GM21423 (cell line): Measurements from ENCODE around the gene B3GALT4.

Source experiments
- ATAC-seq: cut with Tn5 transposase; IDR thresholded peaks from one replicate; pipeline ENCODE4 v1.9.1; 2021; ENCODE audit warnings: mild to moderate bottlenecking, moderate library complexity; ENCODE audit not compliant: unreplicated experiment

Gene B3GALT4

DNA sequence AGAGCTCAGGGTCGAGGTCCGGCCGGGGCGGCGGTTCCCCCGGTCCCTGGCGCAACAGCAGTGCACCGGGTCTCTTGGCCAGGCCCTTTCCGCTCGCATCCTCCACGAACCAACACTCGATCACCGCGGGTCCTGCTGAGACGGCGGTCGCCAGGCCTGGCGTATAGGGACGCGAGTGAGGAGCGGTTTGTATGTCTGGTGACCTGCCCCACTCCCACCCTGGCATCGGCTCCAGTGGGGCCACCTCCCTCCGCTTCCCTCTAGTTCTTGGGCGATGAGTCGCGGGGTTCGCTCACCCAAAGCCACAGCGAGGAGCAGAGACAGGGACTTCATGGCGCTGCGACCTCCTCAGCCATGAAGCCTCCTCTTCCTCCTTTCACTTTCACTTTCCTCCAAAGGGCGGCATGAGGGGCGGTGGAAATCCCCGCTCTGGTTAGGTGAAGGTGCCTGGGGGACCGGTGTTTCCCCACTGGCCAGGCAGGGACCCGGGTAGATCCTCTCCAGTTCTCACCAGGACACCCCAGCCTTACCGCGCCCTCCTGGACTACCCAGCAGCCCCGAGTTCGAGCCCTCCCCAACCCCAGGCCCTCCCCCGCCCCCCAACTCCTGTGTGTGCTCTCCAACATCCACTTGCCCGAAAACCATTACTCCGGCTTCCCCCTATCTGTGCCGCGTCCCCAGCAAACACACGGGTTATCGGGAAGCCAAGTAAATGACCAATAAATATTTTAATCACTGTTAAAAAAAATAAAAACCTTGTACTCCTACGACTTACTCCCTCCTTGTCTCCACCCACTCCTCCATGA, 37.0 kb downstream of the B3GALT4 start, which contains the start of gene TAPBP:
Gene TAPBP (minus strand): TSS at position 370 of the 806 bp plus-strand sequence. CDS start 37 bp downstream, at position 333.
- ATAC-seq, result peak; percentile 35

DNA sequence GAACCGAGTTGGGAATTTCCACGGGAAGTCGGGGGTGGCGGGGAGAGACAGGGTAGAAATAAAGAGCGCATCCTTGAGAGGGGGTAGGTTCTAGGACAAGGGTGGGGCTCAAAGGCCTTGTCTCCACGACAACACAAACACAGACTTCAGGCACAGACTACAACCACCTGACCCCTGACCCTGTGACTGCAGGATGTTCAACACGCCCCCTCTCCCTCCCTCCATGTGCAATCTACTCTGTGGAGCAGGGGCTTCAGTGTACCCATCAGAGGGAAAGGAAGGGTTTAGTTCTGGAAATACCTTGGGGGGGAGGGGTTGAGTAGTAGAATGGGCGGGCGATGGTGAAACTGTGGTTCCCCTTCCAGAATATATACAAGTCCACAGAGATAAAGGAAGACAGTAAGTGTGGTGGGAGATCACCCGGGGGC, 37.6 kb downstream of the B3GALT4 start:
- ATAC-seq, result no peak

DNA sequence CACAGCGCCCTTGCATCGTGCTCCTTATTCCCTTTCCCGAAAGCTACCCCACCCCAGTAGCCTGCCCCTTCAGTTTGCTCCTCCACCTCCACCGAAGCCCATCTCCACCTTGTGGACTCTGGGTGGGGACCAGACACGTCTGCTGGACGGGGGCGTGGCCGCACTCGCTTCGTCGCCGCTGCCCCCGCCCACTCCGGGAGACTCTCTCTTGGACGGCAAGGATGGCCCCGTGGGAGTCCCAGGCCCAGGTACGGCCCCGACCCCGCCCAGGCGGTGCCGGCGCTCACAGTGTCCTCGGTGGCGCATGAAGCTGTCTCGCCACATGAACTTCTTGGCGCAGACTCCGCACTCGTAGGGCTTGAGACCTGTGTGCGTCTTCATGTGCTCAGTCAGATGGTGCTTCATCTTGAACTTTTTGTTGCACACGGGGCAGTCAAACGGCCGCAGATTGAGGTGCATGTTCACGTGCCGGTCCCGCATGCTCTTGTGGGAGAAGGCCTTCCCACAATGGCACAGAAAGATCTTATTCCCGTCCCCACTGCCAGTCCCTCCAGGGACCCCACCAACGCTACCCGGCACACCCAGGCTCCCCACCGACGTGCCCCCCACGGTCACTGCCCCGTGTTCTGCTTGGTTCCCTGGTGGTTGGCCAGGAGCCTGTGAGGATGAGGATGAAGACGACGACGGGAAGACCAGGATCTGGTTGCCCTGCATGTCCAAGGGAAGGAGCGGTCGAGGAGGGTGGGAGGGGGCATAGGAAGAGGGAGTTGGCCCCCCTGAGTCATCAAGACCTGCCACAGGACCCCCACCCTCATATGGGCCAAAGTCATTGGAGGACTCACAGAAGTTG, 38.2 kb downstream of the B3GALT4 start:
- ATAC-seq, result no peak

DNA sequence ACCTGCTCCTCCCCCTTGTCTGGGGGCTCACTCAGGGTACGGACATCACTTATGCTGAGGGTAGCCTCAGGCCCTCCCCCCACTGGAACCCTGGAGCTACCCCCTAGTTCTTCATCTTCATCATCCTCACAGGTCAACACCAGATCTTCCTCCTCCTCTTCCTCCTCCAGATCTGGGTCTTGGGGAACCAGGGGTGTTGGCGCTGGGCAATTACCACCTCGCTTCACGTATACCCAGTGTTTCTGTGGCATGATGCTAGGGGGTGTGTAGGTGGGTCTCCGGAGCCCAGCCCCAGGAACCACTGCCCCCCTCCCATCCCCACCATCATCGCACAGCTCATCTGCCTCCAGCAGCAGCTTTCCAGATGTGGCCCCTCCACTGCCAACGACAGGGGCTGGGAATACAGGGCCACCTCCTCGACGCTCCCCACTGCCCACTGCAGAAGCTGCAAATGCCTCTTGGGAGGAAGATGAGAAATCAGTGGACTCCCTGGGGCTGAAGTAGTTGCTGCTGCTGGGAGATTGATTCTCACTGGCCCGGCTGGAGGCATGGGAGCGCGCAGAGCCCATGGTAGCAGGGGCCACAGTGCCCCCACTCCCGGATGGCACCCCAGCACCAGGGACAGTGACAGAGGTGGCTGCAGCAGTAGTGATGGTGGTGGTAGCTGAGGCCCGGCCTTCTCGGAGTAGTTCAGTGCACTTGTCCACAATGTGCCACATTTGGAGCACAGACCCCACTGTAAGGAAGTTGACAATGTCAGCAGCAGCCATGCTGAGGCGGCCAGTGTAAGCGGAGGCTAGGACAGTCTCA, 39.1 kb downstream of the B3GALT4 start:
- ATAC-seq, result no peak

DNA sequence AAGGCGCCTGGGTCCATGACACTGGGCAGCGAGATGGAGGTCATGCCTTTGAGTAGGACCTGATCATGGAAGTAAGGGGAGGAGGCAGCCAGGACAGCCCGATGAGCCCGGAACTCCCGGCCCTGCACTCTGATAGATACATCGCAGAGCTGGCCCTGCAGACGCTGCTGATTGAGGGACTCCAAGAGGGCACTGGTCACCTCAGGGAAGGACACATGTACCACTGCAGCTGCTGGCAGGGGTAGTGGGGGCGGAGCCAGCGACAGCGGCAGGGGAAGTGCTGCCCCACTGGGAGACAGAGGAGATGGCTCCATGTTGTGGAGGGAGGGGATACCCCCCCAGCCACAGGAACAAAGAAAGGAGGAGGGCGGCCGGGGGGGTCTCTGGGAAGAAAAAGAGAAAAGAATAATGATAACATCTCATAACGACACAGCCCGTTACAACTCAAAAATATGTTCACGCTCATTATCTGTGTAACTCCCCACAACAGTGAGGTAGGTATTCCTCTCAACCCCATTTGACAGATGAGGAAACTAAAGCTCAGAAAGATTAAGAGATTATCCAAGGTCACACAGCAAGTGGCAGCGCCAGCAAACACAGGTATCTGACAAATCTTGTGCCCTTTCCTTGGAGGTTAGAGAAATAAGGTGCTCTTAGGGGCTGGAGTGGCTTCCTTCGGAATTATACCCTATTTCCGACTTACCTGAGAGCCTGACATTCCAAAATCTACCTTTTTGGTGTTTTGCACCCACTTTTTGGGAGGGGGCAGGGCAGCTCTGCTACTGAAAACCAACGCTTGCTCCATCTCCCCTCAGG, 39.9 kb downstream of the B3GALT4 start:
- no peak for ATAC-seq

DNA sequence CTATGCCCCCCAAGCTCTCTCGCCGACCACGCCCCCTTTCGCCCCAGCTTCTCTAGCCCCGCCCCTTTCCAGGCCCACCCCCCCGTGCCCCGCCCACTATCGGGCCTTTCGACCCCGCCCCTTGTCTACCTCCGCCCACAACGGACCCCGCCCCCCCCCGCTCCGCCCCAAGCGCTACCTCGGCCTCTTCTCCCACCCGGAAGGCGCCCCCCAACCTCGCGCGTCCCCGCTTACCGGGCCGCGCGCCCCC, 40.4 kb downstream of the B3GALT4 start:
- ATAC-seq, result no peak

DNA sequence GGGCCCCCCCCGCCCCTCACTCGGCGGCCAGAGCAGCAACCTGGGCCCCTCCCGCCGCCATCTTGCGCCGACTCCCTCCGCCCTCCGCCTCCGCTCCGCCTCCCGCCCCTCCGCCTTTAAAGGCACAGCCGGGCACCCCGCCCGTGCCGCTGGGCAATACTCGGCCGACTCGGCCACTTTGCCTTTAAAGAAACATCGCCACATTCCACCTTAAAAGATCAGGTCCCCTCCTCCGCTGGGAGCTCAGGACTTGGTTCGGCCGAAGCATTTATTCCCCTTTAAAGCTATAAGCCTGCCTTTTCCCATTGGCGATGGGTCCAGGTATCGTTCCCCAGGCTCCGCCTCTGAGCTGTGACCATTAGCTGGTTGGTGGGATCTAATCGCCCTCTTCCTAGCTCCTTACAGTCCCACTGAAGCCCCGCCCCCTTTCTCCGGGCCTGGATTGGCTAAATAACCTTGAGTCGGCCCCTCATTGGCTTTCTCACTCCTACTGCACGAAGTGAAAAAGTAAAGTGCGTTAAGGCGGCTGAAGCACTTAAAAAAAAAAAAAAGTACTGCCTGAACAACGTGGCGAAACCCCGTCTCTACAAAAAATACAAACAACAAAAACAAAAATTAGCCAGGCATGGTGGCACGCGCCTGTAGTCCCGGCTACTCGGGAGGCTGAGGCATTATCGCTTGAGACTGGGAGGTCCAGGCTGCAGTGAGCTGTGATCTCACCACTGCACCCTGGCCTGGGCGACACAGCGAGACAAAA, 40.9 kb downstream of the B3GALT4 start, which contains the start of gene ZBTB22:
Gene ZBTB22 (minus strand): TSS at position 76 of the 757 bp plus-strand sequence. CDS start 828 bp downstream, outside the sequence.
- ATAC-seq, result peak; percentile 45

DNA sequence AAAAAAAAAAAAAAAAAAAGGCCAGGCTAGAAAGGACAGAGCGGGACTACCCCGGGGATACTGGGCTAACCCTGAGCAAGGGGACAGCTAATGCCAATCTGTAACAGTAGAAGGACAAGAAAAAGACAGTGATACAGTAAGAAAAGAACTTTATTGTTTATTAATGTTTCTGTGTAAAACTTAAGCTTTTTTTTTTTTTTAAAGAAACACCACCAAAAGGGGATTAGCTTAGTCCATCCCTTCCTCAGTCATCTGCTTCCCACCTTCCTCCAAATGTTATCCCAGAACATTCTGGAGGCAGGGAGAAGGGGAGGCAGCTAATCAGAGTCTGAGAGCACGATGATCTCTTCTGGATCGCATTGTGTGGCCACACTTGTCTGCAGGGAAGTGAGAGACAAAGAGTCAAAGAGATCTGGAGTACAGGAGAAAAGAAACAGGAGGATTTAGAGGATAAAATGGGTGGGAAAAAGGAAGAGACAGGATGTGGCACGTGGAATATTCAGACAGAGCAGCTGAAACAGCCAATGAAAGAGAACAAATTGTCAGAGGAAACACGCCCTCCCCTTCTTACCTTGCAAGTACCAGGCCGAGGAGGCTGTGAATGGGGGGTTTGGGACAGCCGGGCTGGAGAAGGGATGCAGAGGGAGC, 41.6 kb downstream of the B3GALT4 start:
- no peak for ATAC-seq

DNA sequence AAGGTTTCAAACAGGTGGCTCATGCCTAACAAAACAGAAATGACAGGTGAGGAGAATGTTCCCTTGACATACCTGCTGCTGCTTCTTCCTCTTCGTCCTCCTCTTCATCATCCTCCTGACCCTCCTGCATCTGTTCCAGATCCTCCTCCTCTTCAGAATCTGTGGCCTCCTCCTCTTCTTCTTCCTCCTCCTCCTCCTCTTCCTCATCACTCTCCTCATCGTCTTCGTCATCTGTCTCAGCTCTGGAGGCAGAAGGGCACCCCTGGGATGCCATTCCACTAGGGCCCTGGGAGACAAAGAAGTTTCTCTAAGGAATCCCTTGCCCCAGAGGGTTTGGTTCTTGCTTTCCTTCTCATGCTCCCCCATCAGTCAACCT, 43.0 kb downstream of the B3GALT4 start:
- ATAC-seq, result no peak

DNA sequence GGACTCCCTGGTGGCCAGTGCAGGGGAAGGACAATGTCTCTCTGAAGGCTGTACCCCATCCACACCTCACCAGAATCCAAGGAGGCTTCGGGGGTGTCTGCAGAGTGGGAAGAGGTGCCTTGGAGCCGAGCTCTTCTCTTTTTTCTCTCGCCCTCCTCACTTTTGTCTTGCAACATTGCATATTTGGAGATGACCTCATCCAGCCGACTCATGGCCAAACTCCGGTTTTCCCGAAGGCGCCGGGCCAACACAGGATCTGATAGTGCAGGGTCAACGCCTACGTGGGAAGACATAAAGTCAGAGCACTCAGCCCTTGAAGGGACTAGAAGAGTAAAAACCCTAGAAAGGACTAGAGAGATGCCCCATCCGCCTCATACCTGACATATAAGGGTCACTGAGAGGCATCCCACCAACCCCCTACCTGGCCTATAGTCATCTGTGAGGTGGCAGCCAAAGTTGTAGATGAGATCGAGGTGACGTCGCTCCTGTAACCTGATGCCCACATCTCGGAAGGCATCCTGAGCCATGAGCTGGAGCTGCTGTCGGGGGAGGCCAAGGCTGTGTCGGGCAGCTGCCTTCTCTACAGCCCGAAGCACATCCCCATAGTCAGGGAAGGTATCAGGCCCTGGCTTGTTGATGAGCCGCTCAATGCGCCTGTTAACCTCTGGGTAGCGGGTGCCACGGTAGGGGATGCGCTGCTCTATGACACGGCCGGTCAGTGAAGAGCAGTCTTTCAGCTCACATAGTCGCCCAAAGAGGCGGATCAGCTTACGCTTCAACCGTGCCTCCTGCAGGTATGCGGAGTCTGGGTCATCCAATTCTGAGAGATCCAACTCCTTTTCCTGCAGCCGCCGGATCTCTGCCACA, 43.6 kb downstream of the B3GALT4 start:
- ATAC-seq, result no peak

DNA sequence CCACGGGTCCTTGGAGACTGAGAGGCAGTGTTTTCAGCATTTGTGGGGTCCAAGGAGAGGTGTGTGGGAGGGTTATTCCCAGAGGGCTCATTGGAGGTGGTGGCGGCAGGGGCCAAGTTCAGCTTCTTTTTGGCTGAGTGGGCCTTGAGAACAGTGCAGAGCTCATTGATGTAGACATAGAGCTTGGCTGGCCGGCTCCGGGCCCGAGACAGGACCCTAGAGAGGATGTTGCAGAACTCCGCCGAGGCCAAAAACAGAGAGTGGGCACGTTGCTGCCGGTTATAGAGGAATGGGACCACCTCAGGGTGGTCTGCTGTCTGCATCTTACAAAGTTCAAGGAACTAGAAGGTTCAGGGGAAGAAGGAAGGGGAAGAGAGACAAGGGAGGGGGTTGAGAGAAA, 44.3 kb downstream of the B3GALT4 start:
- ATAC-seq, result no peak

DNA sequence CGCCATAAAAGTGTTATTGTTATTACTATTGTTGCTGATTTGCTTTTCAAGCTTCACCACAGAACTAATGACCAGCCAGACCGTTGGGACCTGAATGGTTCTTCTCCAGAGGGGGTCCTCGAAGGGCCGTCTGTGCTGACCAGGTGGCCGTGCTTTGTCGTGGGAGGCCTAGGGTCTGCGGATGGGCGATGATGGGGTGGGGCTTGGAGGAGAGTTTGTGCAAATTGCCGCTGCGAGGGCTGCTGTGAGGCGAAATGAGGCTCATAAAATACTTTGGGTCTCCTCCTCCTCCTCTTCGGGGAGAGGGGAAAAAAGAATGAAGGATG, 46.7 kb downstream of the B3GALT4 start:
- no peak for ATAC-seq

DNA sequence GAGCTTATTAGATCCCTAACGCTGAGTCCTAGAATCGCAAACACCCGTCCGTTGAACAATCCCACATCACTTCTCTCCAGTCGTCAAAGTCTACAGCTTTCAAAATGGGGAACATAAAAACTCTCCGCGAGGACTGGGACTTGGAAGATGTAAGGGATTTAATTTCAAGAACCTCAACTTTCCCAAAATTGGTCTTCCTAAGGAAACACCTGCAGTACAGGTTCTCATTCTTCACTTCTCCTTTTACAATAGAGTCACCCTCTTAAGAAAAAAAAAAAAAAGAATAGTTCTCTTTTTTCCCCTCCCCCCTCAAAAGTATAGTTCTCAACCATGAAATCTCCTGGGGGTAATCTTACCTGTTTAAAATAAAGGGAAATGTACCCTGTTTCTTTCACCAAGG, 47.2 kb downstream of the B3GALT4 start:
- ATAC-seq, result no peak
